Panc1 (cell line): ENCODE data around the gene GALNT18. TPM values are rescaled to one million over a fixed set of nuclear protein-coding genes. Genes with fewer than 3 reads are reported as not detected.
A peak's percentile ranks its signal among the peaks of the same experiment; 100 is the strongest.

Source experiments
- ATAC-seq: fragments of 200-7000 bp; cut with Tn5 transposase; 2 replicates; pipeline ENCODE4 v1.9.1; 2020; ENCODE audit warnings: mild to moderate bottlenecking, moderate library complexity
- BruUV-seq: library from RNA; stranded (reverse); fragments of 400-500 nt; replicated peaks from 2 replicates; lab custom pipeline; 2021; lab: Mats Ljungman, UMichigan
- CTCF ChIA-PET: fragments of 300-600 bp; sonication (Branson Sonifier 250); formaldehyde crosslinking; loops from one replicate; lab custom pipeline; 2022; ENCODE audit warnings: antibody characterized with exemption; lab: Charles Lee
- POLR2A ChIA-PET: fragments of 300-600 bp; sonication (Branson Sonifier 250); formaldehyde crosslinking; loops from one replicate; lab custom pipeline; 2022; ENCODE audit warnings: antibody characterized with exemption; lab: Charles Lee
- DNase-seq: peaks from one replicate; pipeline ENCODE4 v3.0.0-alpha.2; 2010; ENCODE audit warnings: low read depth, low spot score
- H3K27ac ChIP-seq: 2 replicates; pipeline ENCODE4 v1.5.1; 2011; ENCODE audit warnings: mild to moderate bottlenecking, low read length, inconsistent platforms
- H3K27me3 ChIP-seq: fragments of 200-500 bp; sonication (Bioruptor generic); 2 replicates; pipeline ENCODE4 v1.6.0; 2014; ENCODE audit warnings: low read length, inconsistent platforms; ENCODE audit not compliant: control insufficient read depth, insufficient read depth
- H3K36me3 ChIP-seq: fragments of 200-500 bp; sonication (Bioruptor generic); 2 replicates; pipeline ENCODE4 v1.5.1; 2014; ENCODE audit warnings: inconsistent platforms, mild to moderate bottlenecking, low read length, moderate library complexity; ENCODE audit not compliant: control insufficient read depth, insufficient read depth
- H3K4me1 ChIP-seq: 2 replicates; pipeline ENCODE4 v1.5.1; 2011; ENCODE audit warnings: inconsistent platforms, mild to moderate bottlenecking, low read length, moderate library complexity; ENCODE audit not compliant: control insufficient read depth, insufficient read depth
- H3K4me3 ChIP-seq, 2 experiments: 2 replicates each; pipeline ENCODE4 v1.5.1; 2011 to 2012; ENCODE audit warnings: low read depth in 2 of 2, low read length in 2 of 2, mild to moderate bottlenecking in 2 of 2, inconsistent platforms in 1 of 2, moderate library complexity in 1 of 2
- H3K9me3 ChIP-seq: fragments of 200-500 bp; sonication (Bioruptor generic); 2 replicates; pipeline ENCODE4 v1.5.1; 2014; ENCODE audit warnings: low read depth, mild to moderate bottlenecking, inconsistent platforms, low read length, moderate library complexity; ENCODE audit not compliant: control insufficient read depth, insufficient read depth
- CTCF ChIP-seq: fragments of 450-650 bp; IDR thresholded peaks from 2 replicates; pipeline ENCODE4 v1.5.1; 2017; ENCODE audit warnings: mild to moderate bottlenecking
- POLR2AphosphoS5 ChIP-seq: IDR thresholded peaks from 2 replicates; pipeline ENCODE4 v1.6.1; 2012; ENCODE audit warnings: mild to moderate bottlenecking, low read depth, low read length, moderate library complexity
- REST ChIP-seq, 2 experiments: IDR thresholded peaks; 2 replicates each; pipeline ENCODE4 v1.6.1; 2011 to 2012; ENCODE audit warnings: low read depth in 2 of 2, control low read depth in 1 of 2, low read length in 1 of 2, mild to moderate bottlenecking in 1 of 2, moderate library complexity in 1 of 2; ENCODE audit not compliant: insufficient read depth in 1 of 2
- SIN3A ChIP-seq: IDR thresholded peaks from 2 replicates; pipeline ENCODE4 v1.6.1; 2012; ENCODE audit warnings: low read depth, mild to moderate bottlenecking, low read length, moderate library complexity, borderline replicate concordance; ENCODE audit not compliant: insufficient read depth
- TCF7L2 ChIP-seq: IDR thresholded peaks from 2 replicates; pipeline ENCODE4 v1.6.1; 2011; ENCODE audit warnings: mild to moderate bottlenecking, low read depth, low read length, inconsistent platforms
- in situ Hi-C: cut with HindIII; loops from 2 replicates; pipeline ENCODE4 v1.10.0; 2016; ENCODE audit warnings: low sequenced_read_pairs, low pct_unique_long_range_greater_than_20kb
- intact Hi-C: fragments of 100-400 bp; cut with micrococcal nuclease; formaldehyde crosslinking; loops from one replicate; pipeline ENCODE4 v1.10.0; 2022; ENCODE audit not compliant: unreplicated experiment
- total RNA-seq: library from RNA; stranded (reverse); gene quantifications from one replicate; pipeline ENCODE4 v1.2.1, GENCODE V29; 2021; ENCODE audit not compliant: unreplicated experiment

The GALNT18 gene
- total RNA-seq, 1 experiment from 2014 or later = 8.6 TPM

GRCh38 chr11:11581481-11581880 is 40.3 kb downstream of the GALNT18 start:
- peak overlapping the region; percentile 63; the same call in 1 of the 2 replicates for H3K27ac ChIP-seq
- no TSS peak for BruUV-seq
- ChIA-PET POLR2A (no interaction called here), CTCF (no interaction called here)
- no peaks in the 10 kb centered on the region for H3K36me3 ChIP-seq
- no peak overlapping the region for H3K4me3 ChIP-seq
- no peaks in the 10 kb centered on the region for H3K27me3 ChIP-seq
- no peak for DNase-seq
- TF ChIP-seq POLR2AphosphoS5 (no peak), SIN3A (no peak), REST (IDR thresholded peaks at IDR 0.05; ENCODE audit: insufficient read depth in 1 of 2, low read depth in 2 of 2, low read length in 1 of 2) (no peak), CTCF (no peak), TCF7L2 (no peak)
- H3K4me1 ChIP-seq = peaks cover 41% of the 10 kb centered on the region
- in situ Hi-C loops (no loop called here), intact Hi-C loops (no loop called here)
- ATAC-seq = no peak
- no peaks in the 10 kb centered on the region for H3K9me3 ChIP-seq

GRCh38 chr11:11580841-11581411 is 40.9 kb downstream of the GALNT18 start:
- no peak for TF ChIP-seq POLR2AphosphoS5
- TF ChIP-seq REST (IDR thresholded peaks at IDR 0.05; ENCODE audit: insufficient read depth in 1 of 2, low read depth in 2 of 2, low read length in 1 of 2) = no peak
- TF ChIP-seq CTCF = no peak
- TF ChIP-seq SIN3A = no peak
- no peak for TF ChIP-seq TCF7L2
- Histone ChIP-seq H3K4me3 (no peak overlapping the region), H3K4me1 (peaks cover 40% of the 10 kb centered on the region), H3K9me3 (no peaks in the 10 kb centered on the region), H3K27me3 (no peaks in the 10 kb centered on the region), H3K27ac (peak overlapping the region; percentile 59; the same call in 1 of the 2 replicates), H3K36me3 (no peaks in the 10 kb centered on the region)
- ChIA-PET CTCF (no interaction called here), POLR2A (no interaction called here)
- ATAC-seq (0 out of 2 replicates have a peak, but pooled peaks have one; percentile 5), DNase-seq (no peak)
- intact Hi-C loops = no loop called here
- in situ Hi-C loops = no loop called here
- BruUV-seq = no TSS peak
